ENCODE data around the gene FAU.

GRCh38 chr11:65118097-65118837 is 3.7 kb downstream of the FAU start:
- TF ChIP-seq NR2C2 (CRISPR knock-in tag; IDR thresholded peaks at IDR 0.05): no peak
- no peak for TF ChIP-seq NR2C2 (tag; IDR thresholded peaks at IDR 0.05)
- 0 out of 6 replicates have a peak, but pooled peaks of 1 of the 3 experiments have one; percentile 6 for TF ChIP-seq CTCF (IDR thresholded peaks at IDR 0.05 in 2 of 3, conservative IDR thresholded peaks at IDR 0.05 in 1 of 3; ENCODE audit: insufficient read depth in 2 of 3, low read depth in 1 of 3, low read length in 3 of 3)
- no peak for TF ChIP-seq TOE1 (IDR thresholded peaks at IDR 0.05; ENCODE audit: borderline replicate concordance)
- TF ChIP-seq TOE1 (CRISPR knock-in tag; IDR thresholded peaks at IDR 0.05; ENCODE audit: borderline replicate concordance, low read depth): no peak
